Panc1 (cell line): ENCODE measurements around the gene VTN. TPM values are rescaled to one million over a fixed set of nuclear protein-coding genes. Genes with fewer than 3 reads are reported as not detected.

Experiments
- ATAC-seq: fragments of 200-7000 bp; cut with Tn5 transposase; 2 replicates; pipeline ENCODE4 v1.9.1; 2020; ENCODE audit warnings: mild to moderate bottlenecking, moderate library complexity
- BruUV-seq: library from RNA; stranded (reverse); fragments of 400-500 nt; replicated peaks from 2 replicates; lab custom pipeline; 2021; lab: Mats Ljungman, UMichigan
- CTCF ChIA-PET: fragments of 300-600 bp; sonication (Branson Sonifier 250); formaldehyde crosslinking; loops from one replicate; lab custom pipeline; 2022; ENCODE audit warnings: antibody characterized with exemption; lab: Charles Lee
- POLR2A ChIA-PET: fragments of 300-600 bp; sonication (Branson Sonifier 250); formaldehyde crosslinking; loops from one replicate; lab custom pipeline; 2022; ENCODE audit warnings: antibody characterized with exemption; lab: Charles Lee
- DNase-seq: peaks from one replicate; pipeline ENCODE4 v3.0.0-alpha.2; 2010; ENCODE audit warnings: low read depth, low spot score
- H3K27ac ChIP-seq: 2 replicates; pipeline ENCODE4 v1.5.1; 2011; ENCODE audit warnings: mild to moderate bottlenecking, low read length, inconsistent platforms
- H3K27me3 ChIP-seq: fragments of 200-500 bp; sonication (Bioruptor generic); 2 replicates; pipeline ENCODE4 v1.6.0; 2014; ENCODE audit warnings: low read length, inconsistent platforms; ENCODE audit not compliant: control insufficient read depth, insufficient read depth
- H3K36me3 ChIP-seq: fragments of 200-500 bp; sonication (Bioruptor generic); 2 replicates; pipeline ENCODE4 v1.5.1; 2014; ENCODE audit warnings: inconsistent platforms, mild to moderate bottlenecking, low read length, moderate library complexity; ENCODE audit not compliant: control insufficient read depth, insufficient read depth
- H3K4me1 ChIP-seq: 2 replicates; pipeline ENCODE4 v1.5.1; 2011; ENCODE audit warnings: inconsistent platforms, mild to moderate bottlenecking, low read length, moderate library complexity; ENCODE audit not compliant: control insufficient read depth, insufficient read depth
- H3K4me3 ChIP-seq, 2 experiments: 2 replicates each; pipeline ENCODE4 v1.5.1; 2011 to 2012; ENCODE audit warnings: low read depth in 2 of 2, low read length in 2 of 2, mild to moderate bottlenecking in 2 of 2, inconsistent platforms in 1 of 2, moderate library complexity in 1 of 2
- H3K9me3 ChIP-seq: fragments of 200-500 bp; sonication (Bioruptor generic); 2 replicates; pipeline ENCODE4 v1.5.1; 2014; ENCODE audit warnings: low read depth, mild to moderate bottlenecking, inconsistent platforms, low read length, moderate library complexity; ENCODE audit not compliant: control insufficient read depth, insufficient read depth
- POLR2AphosphoS5 ChIP-seq: IDR thresholded peaks from 2 replicates; pipeline ENCODE4 v1.6.1; 2012; ENCODE audit warnings: mild to moderate bottlenecking, low read depth, low read length, moderate library complexity
- SIN3A ChIP-seq: IDR thresholded peaks from 2 replicates; pipeline ENCODE4 v1.6.1; 2012; ENCODE audit warnings: low read depth, mild to moderate bottlenecking, low read length, moderate library complexity, borderline replicate concordance; ENCODE audit not compliant: insufficient read depth
- TCF7L2 ChIP-seq: IDR thresholded peaks from 2 replicates; pipeline ENCODE4 v1.6.1; 2011; ENCODE audit warnings: mild to moderate bottlenecking, low read depth, low read length, inconsistent platforms
- in situ Hi-C: cut with HindIII; loops from 2 replicates; pipeline ENCODE4 v1.10.0; 2016; ENCODE audit warnings: low sequenced_read_pairs, low pct_unique_long_range_greater_than_20kb
- intact Hi-C: fragments of 100-400 bp; cut with micrococcal nuclease; formaldehyde crosslinking; loops from one replicate; pipeline ENCODE4 v1.10.0; 2022; ENCODE audit not compliant: unreplicated experiment
- total RNA-seq: library from RNA; stranded (reverse); gene quantifications from one replicate; pipeline ENCODE4 v1.2.1, GENCODE V29; 2021; ENCODE audit not compliant: unreplicated experiment
- TF ChIP-seq, protein P1 (sequence below), 2 experiments: IDR thresholded peaks; 2 replicates each; pipeline ENCODE4 v1.6.1; 2011 to 2012; ENCODE audit warnings: low read depth in 2 of 2, control low read depth in 1 of 2, low read length in 1 of 2, mild to moderate bottlenecking in 1 of 2, moderate library complexity in 1 of 2; ENCODE audit not compliant: insufficient read depth in 1 of 2
- TF ChIP-seq, protein P2 (sequence below): fragments of 450-650 bp; IDR thresholded peaks from 2 replicates; pipeline ENCODE4 v1.5.1; 2017; ENCODE audit warnings: mild to moderate bottlenecking

VTN gene
- total RNA-seq, 1 experiment from 2014 or later, result 2.3 TPM

DNA sequence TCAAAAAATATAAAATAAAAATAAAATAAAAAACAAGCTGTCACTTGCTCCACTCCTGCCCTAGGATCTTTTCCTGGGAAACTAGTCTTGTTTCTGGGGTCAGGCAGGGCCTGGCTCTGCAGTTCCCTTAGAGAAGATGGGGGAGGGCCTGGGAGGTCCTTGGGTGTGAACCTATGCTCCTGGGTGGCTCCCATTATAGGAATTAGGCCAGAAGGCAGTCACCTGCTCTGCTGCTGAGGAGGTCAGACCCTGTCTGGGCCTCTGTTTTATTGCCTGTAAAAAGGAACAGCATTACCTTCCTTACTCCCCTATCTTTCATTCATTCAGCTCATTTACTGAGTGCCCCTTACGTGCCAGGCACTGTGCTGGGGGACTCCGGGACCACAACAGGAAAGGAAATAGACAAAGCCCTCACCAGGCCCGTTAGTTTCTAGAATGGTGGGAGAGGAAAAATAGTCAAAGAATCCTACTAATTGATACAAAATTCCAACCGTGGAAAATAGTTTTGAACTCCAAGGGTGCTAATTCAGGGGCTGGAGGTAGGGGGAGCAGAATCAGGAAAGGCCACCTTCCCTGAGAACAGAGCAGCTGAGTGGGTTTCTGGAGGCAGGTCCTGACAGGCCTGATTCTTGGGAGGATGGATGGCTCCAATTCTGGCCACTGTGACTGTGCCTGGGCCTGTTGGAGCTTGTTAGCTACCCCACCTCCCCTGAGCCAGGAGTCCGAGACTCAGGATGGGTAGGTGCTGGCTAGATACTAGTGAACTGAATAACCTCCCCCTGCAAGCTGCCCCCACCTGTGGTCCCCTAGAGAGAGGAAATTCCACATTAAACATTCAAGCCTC is 37.2 kb upstream of the VTN start:
- Histone ChIP-seq H3K27me3 (no peaks in the 10 kb centered on the region), H3K4me3 (no peak overlapping the region), H3K36me3 (no peaks in the 10 kb centered on the region), H3K9me3 (no peaks in the 10 kb centered on the region), H3K4me1 (peaks cover 8% of the 10 kb centered on the region), H3K27ac (no peak overlapping the region)
- intact Hi-C loops (no loop called here), in situ Hi-C loops (no loop called here)
- no TSS peak for BruUV-seq
- CTCF ChIA-PET, result interaction anchor here (1.1 kb wide), 1 partner anchor 9 kb away, joined by 4 read pairs; no protein-coding TSS in a partner anchor
- ATAC-seq, result no peak
- TF ChIP-seq, protein P1, sequence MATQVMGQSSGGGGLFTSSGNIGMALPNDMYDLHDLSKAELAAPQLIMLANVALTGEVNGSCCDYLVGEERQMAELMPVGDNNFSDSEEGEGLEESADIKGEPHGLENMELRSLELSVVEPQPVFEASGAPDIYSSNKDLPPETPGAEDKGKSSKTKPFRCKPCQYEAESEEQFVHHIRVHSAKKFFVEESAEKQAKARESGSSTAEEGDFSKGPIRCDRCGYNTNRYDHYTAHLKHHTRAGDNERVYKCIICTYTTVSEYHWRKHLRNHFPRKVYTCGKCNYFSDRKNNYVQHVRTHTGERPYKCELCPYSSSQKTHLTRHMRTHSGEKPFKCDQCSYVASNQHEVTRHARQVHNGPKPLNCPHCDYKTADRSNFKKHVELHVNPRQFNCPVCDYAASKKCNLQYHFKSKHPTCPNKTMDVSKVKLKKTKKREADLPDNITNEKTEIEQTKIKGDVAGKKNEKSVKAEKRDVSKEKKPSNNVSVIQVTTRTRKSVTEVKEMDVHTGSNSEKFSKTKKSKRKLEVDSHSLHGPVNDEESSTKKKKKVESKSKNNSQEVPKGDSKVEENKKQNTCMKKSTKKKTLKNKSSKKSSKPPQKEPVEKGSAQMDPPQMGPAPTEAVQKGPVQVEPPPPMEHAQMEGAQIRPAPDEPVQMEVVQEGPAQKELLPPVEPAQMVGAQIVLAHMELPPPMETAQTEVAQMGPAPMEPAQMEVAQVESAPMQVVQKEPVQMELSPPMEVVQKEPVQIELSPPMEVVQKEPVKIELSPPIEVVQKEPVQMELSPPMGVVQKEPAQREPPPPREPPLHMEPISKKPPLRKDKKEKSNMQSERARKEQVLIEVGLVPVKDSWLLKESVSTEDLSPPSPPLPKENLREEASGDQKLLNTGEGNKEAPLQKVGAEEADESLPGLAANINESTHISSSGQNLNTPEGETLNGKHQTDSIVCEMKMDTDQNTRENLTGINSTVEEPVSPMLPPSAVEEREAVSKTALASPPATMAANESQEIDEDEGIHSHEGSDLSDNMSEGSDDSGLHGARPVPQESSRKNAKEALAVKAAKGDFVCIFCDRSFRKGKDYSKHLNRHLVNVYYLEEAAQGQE (IDR thresholded peaks at IDR 0.05; ENCODE audit: insufficient read depth in 1 of 2, low read depth in 2 of 2, low read length in 1 of 2), result no peak
- TF ChIP-seq SIN3A (no peak), TCF7L2 (no peak), POLR2AphosphoS5 (no peak)
- TF ChIP-seq, protein P2, sequence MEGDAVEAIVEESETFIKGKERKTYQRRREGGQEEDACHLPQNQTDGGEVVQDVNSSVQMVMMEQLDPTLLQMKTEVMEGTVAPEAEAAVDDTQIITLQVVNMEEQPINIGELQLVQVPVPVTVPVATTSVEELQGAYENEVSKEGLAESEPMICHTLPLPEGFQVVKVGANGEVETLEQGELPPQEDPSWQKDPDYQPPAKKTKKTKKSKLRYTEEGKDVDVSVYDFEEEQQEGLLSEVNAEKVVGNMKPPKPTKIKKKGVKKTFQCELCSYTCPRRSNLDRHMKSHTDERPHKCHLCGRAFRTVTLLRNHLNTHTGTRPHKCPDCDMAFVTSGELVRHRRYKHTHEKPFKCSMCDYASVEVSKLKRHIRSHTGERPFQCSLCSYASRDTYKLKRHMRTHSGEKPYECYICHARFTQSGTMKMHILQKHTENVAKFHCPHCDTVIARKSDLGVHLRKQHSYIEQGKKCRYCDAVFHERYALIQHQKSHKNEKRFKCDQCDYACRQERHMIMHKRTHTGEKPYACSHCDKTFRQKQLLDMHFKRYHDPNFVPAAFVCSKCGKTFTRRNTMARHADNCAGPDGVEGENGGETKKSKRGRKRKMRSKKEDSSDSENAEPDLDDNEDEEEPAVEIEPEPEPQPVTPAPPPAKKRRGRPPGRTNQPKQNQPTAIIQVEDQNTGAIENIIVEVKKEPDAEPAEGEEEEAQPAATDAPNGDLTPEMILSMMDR, result no peak
- POLR2A ChIA-PET, result no interaction called here
- no peak for DNase-seq

DNA sequence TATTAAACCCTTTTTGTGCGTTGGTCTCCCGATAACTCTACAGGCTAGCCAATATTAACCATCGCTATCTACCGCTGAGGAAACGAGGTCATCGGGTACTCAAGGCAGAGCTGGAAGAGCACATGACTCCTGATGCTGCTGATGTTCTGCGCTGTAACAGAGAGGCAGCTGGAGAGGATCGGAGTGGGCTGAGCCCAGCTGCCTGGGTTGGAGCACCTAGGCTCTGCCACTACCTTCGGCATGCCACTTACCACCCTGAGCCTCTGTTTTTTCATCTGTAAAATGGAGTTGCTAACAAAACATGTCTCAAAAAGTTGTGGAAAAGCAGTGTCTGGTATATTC is 36.3 kb upstream of the VTN start:
- Histone ChIP-seq H3K27me3 (no peaks in the 10 kb centered on the region), H3K36me3 (no peaks in the 10 kb centered on the region), H3K4me3 (peak overlapping the region; percentile 59 to 73), H3K9me3 (no peaks in the 10 kb centered on the region), H3K4me1 (peaks cover 8% of the 10 kb centered on the region), H3K27ac (peak overlapping the region; percentile 4; the same call in 1 of the 2 replicates)
- in situ Hi-C loops, result no loop called here
- DNase-seq (no peak), ATAC-seq (peak; percentile 38)
- intact Hi-C loops, result no loop called here
- TF ChIP-seq SIN3A (no peak), TCF7L2 (no peak), POLR2AphosphoS5 (no peak)
- TF ChIP-seq, protein P1 (IDR thresholded peaks at IDR 0.05; ENCODE audit: insufficient read depth in 1 of 2, low read depth in 2 of 2, low read length in 1 of 2), result no peak
- TF ChIP-seq, protein P2, result no peak
- no TSS peak for BruUV-seq
- ChIA-PET POLR2A (no interaction called here), CTCF (interaction anchor here (1.1 kb wide), 1 partner anchor 10 kb away, joined by 4 read pairs; no protein-coding TSS in a partner anchor)
